A673 (cell line): ENCODE results near the gene FAM180B. TPM values are rescaled to one million over a fixed set of nuclear protein-coding genes. Genes with fewer than 3 reads are reported as not detected.

Experiments
- BruUV-seq: library from RNA; stranded (reverse); fragments of 400-500 nt; replicated peaks from 2 replicates; lab custom pipeline; 2021; lab: Mats Ljungman, UMichigan
- CTCF ChIA-PET: fragments of 300-600 bp; sonication (Branson Sonifier 250); formaldehyde crosslinking; loops from one replicate; lab custom pipeline; 2022; ENCODE audit warnings: antibody characterized with exemption; lab: Charles Lee
- POLR2A ChIA-PET: fragments of 300-600 bp; sonication (Branson Sonifier 250); formaldehyde crosslinking; loops from one replicate; lab custom pipeline; 2022; ENCODE audit warnings: antibody characterized with exemption; ENCODE audit not compliant: low non-redundant PET; lab: Charles Lee
- DNase-seq: peaks from one replicate; pipeline ENCODE4 v3.0.0-alpha.2; 2015; ENCODE audit warnings: low spot score
- H3K27ac ChIP-seq: fragments of 200-600 bp; sonication (generic); 2 replicates; pipeline ENCODE4 v1.5.1; 2016; ENCODE audit warnings: mixed run types, low read depth, mild to moderate bottlenecking, mixed read lengths, antibody characterized with exemption, low read length; ENCODE audit not compliant: poor library complexity, severe bottlenecking
- H3K27me3 ChIP-seq: fragments of 200-600 bp; sonication (generic); replicated peaks from 2 replicates; pipeline ENCODE4 v1.6.1; 2017; ENCODE audit warnings: mixed run types, low read depth, mild to moderate bottlenecking, mixed read lengths, antibody characterized with exemption, low read length; ENCODE audit not compliant: insufficient read depth, poor library complexity
- H3K36me3 ChIP-seq: fragments of 200-600 bp; sonication (generic); 2 replicates; pipeline ENCODE4 v1.6.1; 2016; ENCODE audit warnings: mixed run types, mild to moderate bottlenecking, mixed read lengths, antibody characterized with exemption, low read length; ENCODE audit not compliant: insufficient read depth, poor library complexity, severe bottlenecking
- H3K4me1 ChIP-seq: fragments of 200-600 bp; sonication (generic); 2 replicates; pipeline ENCODE4 v1.6.1; 2017; ENCODE audit warnings: mixed run types, mild to moderate bottlenecking, mixed read lengths, antibody characterized with exemption, low read length; ENCODE audit not compliant: insufficient read depth, poor library complexity, severe bottlenecking
- H3K4me3 ChIP-seq: fragments of 200-600 bp; sonication (generic); 2 replicates; pipeline ENCODE4 v1.5.1; 2016; ENCODE audit warnings: low read depth, mixed run types, mild to moderate bottlenecking, mixed read lengths, low read length; ENCODE audit not compliant: poor library complexity, severe bottlenecking
- H3K9me3 ChIP-seq: fragments of 200-600 bp; sonication (generic); 2 replicates; pipeline ENCODE4 v1.6.1; 2016; ENCODE audit warnings: mixed run types, low read depth, mild to moderate bottlenecking, mixed read lengths, antibody characterized with exemption, low read length; ENCODE audit not compliant: poor library complexity, severe bottlenecking
- EZH2 ChIP-seq: fragments of 200-600 bp; sonication (generic); IDR thresholded peaks from 2 replicates; pipeline ENCODE4 v1.6.1; 2017; ENCODE audit warnings: borderline replicate concordance, low read depth, mild to moderate bottlenecking, mixed read lengths, antibody characterized with exemption, low read length; ENCODE audit not compliant: poor library complexity, severe bottlenecking
- intact Hi-C: fragments of 100-400 bp; cut with micrococcal nuclease; formaldehyde crosslinking; loops from one replicate; pipeline ENCODE4 v1.10.0; 2022; ENCODE audit not compliant: unreplicated experiment
- total RNA-seq: library from RNA; stranded (reverse); gene quantifications from 2 replicates; pipeline ENCODE4 v1.2.3, GENCODE V29; 2021
- TF ChIP-seq, protein P1 (sequence below): fragments of 300-800, 200-600 bp; sonication (generic); conservative IDR thresholded peaks from 2 replicates; pipeline ENCODE4 v1.5.1; 2017; ENCODE audit warnings: low read depth, mild to moderate bottlenecking, antibody characterized with exemption, low read length, moderate library complexity, mixed read lengths

Gene FAM180B
- total RNA-seq, 1 experiment from 2014 or later: 0.62 TPM

DNA sequence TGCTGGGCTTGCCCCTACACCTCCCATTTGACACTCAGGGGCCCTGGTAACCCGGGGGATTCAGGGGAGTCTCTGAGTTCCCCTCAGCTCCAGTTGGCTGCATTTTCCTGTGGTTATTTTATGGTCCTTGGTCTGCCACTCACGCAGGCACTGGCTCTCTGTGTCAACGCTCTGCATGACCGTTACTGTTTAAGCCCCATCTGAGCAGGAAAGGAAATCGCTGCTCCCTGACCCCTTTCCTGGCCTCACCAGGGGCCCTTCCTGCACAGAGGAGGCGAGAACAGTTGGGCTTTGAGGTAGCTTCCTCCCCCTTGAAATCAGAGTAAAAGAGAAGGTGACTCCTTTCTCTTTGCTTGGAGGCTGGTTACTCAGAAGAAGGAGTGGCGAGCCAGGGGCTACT, 5.3 kb downstream of the FAM180B start:
- Histone ChIP-seq H3K27me3 (peaks cover 32% of the 10 kb centered on the region), H3K4me1 (no peaks in the 10 kb centered on the region), H3K36me3 (no peaks in the 10 kb centered on the region), H3K9me3 (no peaks in the 10 kb centered on the region), H3K4me3 (no peak overlapping the region), H3K27ac (no peak overlapping the region)
- no TSS peak for BruUV-seq
- POLR2A ChIA-PET: no interaction called here
- DNase-seq: no peak
- CTCF ChIA-PET: interaction anchor here (0.5 to 0.7 kb wide), 4 partner anchors 38 to 137 kb away, joined by 3 to 6 read pairs (median 4); no protein-coding TSS in a partner anchor
- intact Hi-C loops: no loop called here
- TF ChIP-seq EZH2: no peak
- TF ChIP-seq, protein P1, sequence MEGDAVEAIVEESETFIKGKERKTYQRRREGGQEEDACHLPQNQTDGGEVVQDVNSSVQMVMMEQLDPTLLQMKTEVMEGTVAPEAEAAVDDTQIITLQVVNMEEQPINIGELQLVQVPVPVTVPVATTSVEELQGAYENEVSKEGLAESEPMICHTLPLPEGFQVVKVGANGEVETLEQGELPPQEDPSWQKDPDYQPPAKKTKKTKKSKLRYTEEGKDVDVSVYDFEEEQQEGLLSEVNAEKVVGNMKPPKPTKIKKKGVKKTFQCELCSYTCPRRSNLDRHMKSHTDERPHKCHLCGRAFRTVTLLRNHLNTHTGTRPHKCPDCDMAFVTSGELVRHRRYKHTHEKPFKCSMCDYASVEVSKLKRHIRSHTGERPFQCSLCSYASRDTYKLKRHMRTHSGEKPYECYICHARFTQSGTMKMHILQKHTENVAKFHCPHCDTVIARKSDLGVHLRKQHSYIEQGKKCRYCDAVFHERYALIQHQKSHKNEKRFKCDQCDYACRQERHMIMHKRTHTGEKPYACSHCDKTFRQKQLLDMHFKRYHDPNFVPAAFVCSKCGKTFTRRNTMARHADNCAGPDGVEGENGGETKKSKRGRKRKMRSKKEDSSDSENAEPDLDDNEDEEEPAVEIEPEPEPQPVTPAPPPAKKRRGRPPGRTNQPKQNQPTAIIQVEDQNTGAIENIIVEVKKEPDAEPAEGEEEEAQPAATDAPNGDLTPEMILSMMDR: no peak

DNA sequence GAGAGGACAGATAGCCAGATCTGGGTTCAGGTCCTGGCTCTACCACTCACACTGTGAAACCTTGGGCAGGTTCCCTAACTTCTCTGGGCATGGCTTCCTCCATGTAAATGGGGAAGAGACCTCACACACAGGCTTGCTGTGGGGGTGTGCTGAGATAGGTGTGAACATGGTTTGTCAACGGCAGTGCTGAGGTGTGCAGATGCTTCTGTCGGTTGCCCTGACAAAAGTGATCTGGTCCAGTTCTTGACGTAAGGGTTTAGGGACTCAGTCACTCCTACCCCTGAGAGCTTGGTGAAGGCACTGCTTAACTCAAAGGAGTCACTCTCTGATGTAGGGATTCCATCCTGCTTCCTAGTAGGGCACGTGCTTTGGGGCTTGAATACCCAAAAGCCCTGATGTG, 5.8 kb downstream of the FAM180B start:
- no peaks in the 10 kb centered on the region for H3K9me3 ChIP-seq
- ChIA-PET POLR2A (no interaction called here), CTCF (interaction anchor here (0.5 to 0.7 kb wide), 2 partner anchors 39 to 66 kb away, joined by 3 to 5 read pairs; no protein-coding TSS in a partner anchor)
- no peak overlapping the region for H3K4me3 ChIP-seq
- intact Hi-C loops: no loop called here
- H3K4me1 ChIP-seq: no peaks in the 10 kb centered on the region
- TF ChIP-seq, protein P1: no peak
- no peak for TF ChIP-seq EZH2
- H3K27me3 ChIP-seq: peaks cover 32% of the 10 kb centered on the region
- DNase-seq: no peak
- no peak overlapping the region for H3K27ac ChIP-seq
- no peaks in the 10 kb centered on the region for H3K36me3 ChIP-seq
- BruUV-seq: no TSS peak

- POLR2A ChIA-PET: interaction anchor here (0.7 kb wide), 1 partner anchor 168 kb away, joined by 4 read pairs; no protein-coding TSS in a partner anchor
- peaks cover 32% of the 10 kb centered on the region for H3K27me3 ChIP-seq
- TF ChIP-seq EZH2: no peak
- TF ChIP-seq, protein P1: no peak
- CTCF ChIA-PET: no interaction called here
- no TSS peak for BruUV-seq
- no peaks in the 10 kb centered on the region for H3K36me3 ChIP-seq
- H3K27ac ChIP-seq: no peak overlapping the region
- H3K9me3 ChIP-seq: no peaks in the 10 kb centered on the region
- DNase-seq: no peak
- H3K4me1 ChIP-seq: no peaks in the 10 kb centered on the region
- H3K4me3 ChIP-seq: no peak overlapping the region
- intact Hi-C loops: no loop called here
Measured at GRCh38 chr11:47592970-47593369, 6.5 kb downstream of the FAM180B start.
